Naive thymus-derived CD4-positive, alpha-beta T cell (primary cell): ENCODE measurements around the gene HMGB1. TPM values are rescaled to one million over a fixed set of nuclear protein-coding genes. Genes with fewer than 3 reads are reported as not detected.

Experiments used
- polyA plus RNA-seq, 2 donors: library from polyadenylated mRNA; unstranded; fragments of 300-500 nt; fragmentation: Illumina TruSeq; gene quantifications; one replicate each; pipeline ENCODE4 v1.2.3, GENCODE V29; 2021
- total RNA-seq, 6 experiments: library from RNA in 5 of 6; stranded (reverse) in 5 of 6; gene quantifications; 1 replicate in 5 of 6; 2 replicates in 1 of 6; pipeline ENCODE4 v1.2.3 and lab custom pipeline; 2021 to 2026

Gene HMGB1
- total and polyA plus RNA-seq, 7 experiments from 2014 or later: 294 to 577 (median 331) TPM

Other genes starting within 250 kb of the HMGB1 start
- 10 to 100 TPM in 1 of 5 experiments, 1 to 10 TPM in 3, under 1 TPM in 1; 0.89 to 16.8 (median 4.2) TPM for gene KATNAL1, start 158.4 kb downstream of the HMGB1 start, total RNA-seq
- 1 to 10 TPM in 1 of 2 donors, under 1 TPM in 1; 0.25 to 1.4 TPM for gene KATNAL1, start 158.4 kb downstream of the HMGB1 start, polyA plus RNA-seq
- not detected for gene UBE2L5, start 43.4 kb downstream of the HMGB1 start, total RNA-seq
- under 1 TPM in 1 of 2 donors, not detected in 1; 0.14 TPM for gene UBE2L5, start 43.4 kb downstream of the HMGB1 start, polyA plus RNA-seq
- gene USPL1, start 152.0 kb upstream of the HMGB1 start, total RNA-seq: 10 to 100 TPM; 22.4 to 34.7 (median 30.4) TPM
- 10 to 100 TPM; 17.4 to 21.9 TPM for gene USPL1, start 152.0 kb upstream of the HMGB1 start, polyA plus RNA-seq